NCI-H460 (cell line): ENCODE results near the gene ENSA. TPM values are rescaled to one million over a fixed set of nuclear protein-coding genes. Genes with fewer than 3 reads are reported as not detected.
A peak's percentile ranks its signal among the peaks of the same experiment; 100 is the strongest.
"Not testable (repeated sequence)": the region's sequence is repeated elsewhere in the genome, so short reads cannot be mapped to it uniquely, and the experiment has no call there.

Experiments used
- DNase-seq: peaks from one replicate; pipeline ENCODE4 v3.0.0-alpha.2; 2016; ENCODE audit warnings: low read depth; ENCODE audit errors: extremely low read depth
- total RNA-seq: library from RNA; depleted of rRNA; stranded (reverse); fragments of >200 nt; shearing (Covaris generic); gene quantifications from 2 replicates; pipeline ENCODE4 v1.2.3, GENCODE V29; 2014

Gene ENSA
- total RNA-seq, 1 experiment from 2014 or later, result 128 TPM

GRCh38 chr1:150622303-150622975 is 7.0 kb downstream of the ENSA start:
- DNase-seq, result no peak

DNA sequence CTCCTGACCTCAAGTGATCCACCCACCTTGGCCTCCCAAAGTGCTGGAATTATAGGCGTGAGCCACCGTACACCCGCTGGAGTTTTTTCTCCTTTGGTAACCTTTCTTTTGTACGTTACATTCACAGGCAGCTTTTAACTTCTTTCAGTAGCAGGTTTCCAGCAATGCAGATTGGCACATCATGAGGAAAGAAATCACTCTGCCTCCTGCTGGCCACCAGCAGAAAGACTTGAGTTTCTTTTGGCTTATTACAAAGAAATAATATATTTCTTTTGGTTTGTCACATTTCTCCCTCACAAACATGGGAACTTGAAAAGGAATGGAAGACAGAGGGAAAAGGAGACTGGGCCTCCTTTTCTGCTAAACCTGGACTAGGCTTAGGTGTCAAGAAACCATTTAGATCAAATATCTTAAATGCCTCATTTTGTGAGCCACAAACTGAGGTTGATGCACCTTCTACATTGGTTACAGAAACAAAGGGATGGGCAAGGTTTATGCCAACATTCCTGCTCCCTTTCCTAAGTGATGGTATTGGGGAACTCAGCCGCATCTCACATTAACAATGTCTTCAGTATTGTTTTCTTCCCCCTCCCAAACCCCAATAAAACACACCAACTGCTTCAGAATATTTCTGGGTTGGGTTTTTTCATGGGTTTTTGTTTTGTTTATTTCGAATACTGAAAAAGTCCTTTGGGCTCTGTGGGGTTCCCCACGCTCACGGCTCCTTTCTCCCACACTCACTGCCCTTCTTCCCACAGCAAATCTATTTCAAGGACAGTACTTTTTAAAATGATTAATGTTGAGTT is 7.7 kb downstream of the ENSA start:
- peak; percentile 47 for DNase-seq

- DNase-seq, result no peak
Observed at GRCh38 chr1:150620919-150621318, 8.5 kb downstream of the ENSA start.

- peak; percentile 76 for DNase-seq
Observed at GRCh38 chr1:150619576-150620509, 9.6 kb downstream of the ENSA start.

- no peak for DNase-seq
Observed at GRCh38 chr1:150615346-150616201, 13.8 kb downstream of the ENSA start.

GRCh38 chr1:150613061-150613920 is 16.1 kb downstream of the ENSA start:
- peak; percentile 93 for DNase-seq

- DNase-seq, result no peak
Observed at GRCh38 chr1:150612014-150612345, 17.4 kb downstream of the ENSA start.

DNA sequence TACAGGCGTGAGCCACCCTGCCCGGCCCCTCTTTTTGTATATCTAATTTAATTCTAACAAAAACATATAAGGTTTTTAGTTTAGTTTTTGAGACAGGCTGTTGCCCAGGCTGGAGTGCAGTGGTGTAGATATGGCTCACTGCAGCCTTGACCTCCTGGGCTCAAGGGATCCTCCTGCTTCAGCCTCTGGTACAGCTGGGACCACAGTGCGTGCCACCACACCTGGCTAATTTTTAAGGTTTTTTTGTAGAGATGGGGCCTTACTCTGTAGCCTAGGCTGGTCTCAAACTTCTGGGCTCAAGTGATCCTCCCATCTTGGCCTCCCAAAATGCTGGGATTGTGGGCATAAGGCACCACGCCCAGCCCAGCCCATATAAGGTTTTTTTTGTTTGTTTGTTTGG is 18.8 kb downstream of the ENSA start:
- DNase-seq, result no peak

DNA sequence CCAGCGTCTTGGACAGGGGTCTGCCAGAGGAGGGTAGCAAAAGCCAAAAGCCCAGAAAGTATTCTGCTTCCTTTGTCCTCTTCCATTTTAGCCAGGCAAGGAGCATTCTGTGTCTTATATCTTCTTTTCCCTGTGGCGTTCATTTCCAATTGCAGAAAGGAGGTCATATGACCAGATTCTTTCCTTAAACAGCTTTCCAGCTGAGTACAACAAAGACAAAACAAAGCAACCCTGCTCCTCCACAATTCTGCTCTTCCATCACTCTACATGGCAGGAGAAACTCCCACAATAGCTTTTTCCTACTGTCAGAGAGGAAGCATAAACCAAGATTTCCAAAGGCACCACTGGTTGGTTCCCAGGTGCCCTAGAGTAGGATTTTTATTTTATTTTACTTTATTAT is 19.7 kb downstream of the ENSA start:
- no peak for DNase-seq

- no peak for DNase-seq
Observed at GRCh38 chr1:150606463-150607142, 22.8 kb downstream of the ENSA start.

DNA sequence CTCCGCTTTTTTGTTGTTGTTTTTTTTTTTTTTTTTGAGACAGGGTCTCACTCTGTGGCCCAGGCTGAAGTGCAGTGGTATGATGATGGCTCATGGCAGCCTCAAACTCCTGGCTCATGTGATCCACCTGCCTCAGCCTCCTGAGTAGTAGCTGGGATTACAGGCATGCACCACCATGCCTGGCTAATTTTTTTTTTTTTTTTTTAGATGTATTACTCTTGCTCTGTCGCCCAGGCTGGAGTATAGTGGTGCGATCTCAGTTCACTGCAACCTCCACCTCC is 24.0 kb downstream of the ENSA start:
- DNase-seq, result not testable (repeated sequence)

GRCh38 chr1:150604226-150604588 is 25.2 kb downstream of the ENSA start:
- no peak for DNase-seq

- no peak for DNase-seq
Observed at GRCh38 chr1:150603711-150604110, 25.7 kb downstream of the ENSA start.

DNA sequence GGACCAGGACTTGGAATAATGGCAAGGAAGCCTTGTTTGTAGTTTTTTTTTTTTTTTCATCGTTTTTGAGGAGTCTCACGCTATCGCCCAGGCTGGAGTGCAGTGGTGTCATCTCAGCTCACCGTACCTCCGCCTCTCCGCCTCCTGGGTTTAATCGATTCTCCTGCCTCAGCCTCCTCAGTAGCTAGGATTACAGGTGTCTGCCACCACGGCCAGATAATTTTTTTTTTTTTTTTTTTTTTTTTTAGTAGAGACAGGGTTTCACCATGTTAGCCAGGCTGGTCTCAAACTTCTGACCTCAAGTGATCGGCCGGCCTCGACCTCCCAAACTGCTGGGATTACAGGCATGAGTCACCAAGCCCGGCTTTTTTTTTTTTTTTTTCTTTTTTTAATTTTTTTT is 27.0 kb downstream of the ENSA start:
- DNase-seq, result not testable (repeated sequence)

GRCh38 chr1:150601540-150601939 is 27.9 kb downstream of the ENSA start:
- no peak for DNase-seq

DNA sequence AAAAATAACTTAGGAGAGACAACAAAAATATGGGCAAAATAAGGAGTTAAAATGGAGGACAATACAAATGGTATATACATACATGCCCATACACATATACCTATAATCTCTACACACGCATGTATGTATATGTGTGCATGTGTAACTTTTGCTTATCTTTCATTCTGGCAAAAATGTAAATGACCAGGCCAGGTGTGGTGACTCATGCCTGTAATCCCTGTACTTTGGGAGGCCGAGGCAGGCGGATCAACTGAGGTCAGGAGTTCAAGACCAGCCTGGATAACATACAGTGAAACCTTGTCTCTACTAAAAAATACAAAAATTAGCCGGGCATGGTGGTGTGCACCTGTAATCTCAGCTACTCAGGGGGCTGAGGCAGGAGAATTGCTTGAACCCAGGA is 31.1 kb downstream of the ENSA start:
- DNase-seq, result not testable (repeated sequence)

- no peak for DNase-seq
Observed at GRCh38 chr1:150596976-150597375, 32.4 kb downstream of the ENSA start.

GRCh38 chr1:150596095-150596892 is 33.1 kb downstream of the ENSA start:
- DNase-seq, result no peak
